ENCODE results near the gene CELF2. TPM values are rescaled to one million over a fixed set of nuclear protein-coding genes. Genes with fewer than 3 reads are reported as not detected.

CELF2 gene
- total and polyA plus RNA-seq, 9 of the 15 experiments (the other 6 are each of a cell fraction or from before 2014, with no cell fraction given): 4.0 to 20.3 (median 11.1) TPM

DNA sequence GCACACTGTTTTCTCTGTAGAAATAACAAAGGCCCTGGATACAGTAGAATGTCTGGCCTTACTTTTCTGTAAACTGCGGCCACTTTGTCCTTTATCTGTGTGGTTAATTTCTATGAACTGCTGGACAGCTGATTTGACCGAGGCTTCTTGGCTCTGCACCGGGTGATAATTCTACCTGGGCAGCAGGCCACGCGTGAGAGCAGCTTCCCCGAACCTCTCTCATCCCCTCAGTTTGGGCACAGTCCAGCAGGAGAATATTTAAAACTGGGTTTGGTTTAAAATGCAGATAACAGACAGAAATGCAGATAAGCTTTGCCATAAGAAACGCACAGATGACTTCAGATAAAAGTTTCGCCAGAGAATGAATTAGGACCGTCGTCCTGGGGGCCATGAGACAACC is 81.0 kb downstream of the CELF2 start (continued):
- TF ChIP-seq, protein P1, sequence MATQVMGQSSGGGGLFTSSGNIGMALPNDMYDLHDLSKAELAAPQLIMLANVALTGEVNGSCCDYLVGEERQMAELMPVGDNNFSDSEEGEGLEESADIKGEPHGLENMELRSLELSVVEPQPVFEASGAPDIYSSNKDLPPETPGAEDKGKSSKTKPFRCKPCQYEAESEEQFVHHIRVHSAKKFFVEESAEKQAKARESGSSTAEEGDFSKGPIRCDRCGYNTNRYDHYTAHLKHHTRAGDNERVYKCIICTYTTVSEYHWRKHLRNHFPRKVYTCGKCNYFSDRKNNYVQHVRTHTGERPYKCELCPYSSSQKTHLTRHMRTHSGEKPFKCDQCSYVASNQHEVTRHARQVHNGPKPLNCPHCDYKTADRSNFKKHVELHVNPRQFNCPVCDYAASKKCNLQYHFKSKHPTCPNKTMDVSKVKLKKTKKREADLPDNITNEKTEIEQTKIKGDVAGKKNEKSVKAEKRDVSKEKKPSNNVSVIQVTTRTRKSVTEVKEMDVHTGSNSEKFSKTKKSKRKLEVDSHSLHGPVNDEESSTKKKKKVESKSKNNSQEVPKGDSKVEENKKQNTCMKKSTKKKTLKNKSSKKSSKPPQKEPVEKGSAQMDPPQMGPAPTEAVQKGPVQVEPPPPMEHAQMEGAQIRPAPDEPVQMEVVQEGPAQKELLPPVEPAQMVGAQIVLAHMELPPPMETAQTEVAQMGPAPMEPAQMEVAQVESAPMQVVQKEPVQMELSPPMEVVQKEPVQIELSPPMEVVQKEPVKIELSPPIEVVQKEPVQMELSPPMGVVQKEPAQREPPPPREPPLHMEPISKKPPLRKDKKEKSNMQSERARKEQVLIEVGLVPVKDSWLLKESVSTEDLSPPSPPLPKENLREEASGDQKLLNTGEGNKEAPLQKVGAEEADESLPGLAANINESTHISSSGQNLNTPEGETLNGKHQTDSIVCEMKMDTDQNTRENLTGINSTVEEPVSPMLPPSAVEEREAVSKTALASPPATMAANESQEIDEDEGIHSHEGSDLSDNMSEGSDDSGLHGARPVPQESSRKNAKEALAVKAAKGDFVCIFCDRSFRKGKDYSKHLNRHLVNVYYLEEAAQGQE (IDR thresholded peaks at IDR 0.05; ENCODE audit: borderline replicate concordance): no peak
- TF ChIP-seq, protein P1 (CRISPR knock-in tag; IDR thresholded peaks at IDR 0.05; ENCODE audit: low read depth): no peak

Measured in K562 (cell line).